ENCODE data around the gene USP28.

USP28 gene

DNA sequence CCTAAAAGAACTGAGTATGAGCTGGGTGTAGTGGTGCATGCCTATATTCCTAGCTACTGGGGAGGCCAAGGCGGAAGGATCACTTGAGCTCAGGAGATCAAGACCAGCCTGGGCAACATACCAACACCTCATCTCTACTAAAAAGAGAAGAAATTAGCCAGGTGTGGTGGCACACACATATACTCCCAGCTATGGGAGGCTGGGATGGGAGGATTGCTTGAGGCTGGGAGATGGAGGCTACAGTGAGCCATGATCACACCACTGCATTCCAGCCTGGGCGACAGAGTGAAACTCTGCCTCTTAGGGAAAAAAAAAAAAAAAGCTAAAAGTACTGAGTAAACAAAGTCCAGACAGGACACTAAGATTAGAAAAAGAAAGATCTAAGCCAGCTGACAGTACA is 25.8 kb upstream of the USP28 start:
- TF ChIP-seq, protein P1, sequence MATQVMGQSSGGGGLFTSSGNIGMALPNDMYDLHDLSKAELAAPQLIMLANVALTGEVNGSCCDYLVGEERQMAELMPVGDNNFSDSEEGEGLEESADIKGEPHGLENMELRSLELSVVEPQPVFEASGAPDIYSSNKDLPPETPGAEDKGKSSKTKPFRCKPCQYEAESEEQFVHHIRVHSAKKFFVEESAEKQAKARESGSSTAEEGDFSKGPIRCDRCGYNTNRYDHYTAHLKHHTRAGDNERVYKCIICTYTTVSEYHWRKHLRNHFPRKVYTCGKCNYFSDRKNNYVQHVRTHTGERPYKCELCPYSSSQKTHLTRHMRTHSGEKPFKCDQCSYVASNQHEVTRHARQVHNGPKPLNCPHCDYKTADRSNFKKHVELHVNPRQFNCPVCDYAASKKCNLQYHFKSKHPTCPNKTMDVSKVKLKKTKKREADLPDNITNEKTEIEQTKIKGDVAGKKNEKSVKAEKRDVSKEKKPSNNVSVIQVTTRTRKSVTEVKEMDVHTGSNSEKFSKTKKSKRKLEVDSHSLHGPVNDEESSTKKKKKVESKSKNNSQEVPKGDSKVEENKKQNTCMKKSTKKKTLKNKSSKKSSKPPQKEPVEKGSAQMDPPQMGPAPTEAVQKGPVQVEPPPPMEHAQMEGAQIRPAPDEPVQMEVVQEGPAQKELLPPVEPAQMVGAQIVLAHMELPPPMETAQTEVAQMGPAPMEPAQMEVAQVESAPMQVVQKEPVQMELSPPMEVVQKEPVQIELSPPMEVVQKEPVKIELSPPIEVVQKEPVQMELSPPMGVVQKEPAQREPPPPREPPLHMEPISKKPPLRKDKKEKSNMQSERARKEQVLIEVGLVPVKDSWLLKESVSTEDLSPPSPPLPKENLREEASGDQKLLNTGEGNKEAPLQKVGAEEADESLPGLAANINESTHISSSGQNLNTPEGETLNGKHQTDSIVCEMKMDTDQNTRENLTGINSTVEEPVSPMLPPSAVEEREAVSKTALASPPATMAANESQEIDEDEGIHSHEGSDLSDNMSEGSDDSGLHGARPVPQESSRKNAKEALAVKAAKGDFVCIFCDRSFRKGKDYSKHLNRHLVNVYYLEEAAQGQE (IDR thresholded peaks at IDR 0.05; ENCODE audit: insufficient replicate concordance, low read depth): no peak
- no peak for TF ChIP-seq SPI1 (IDR thresholded peaks at IDR 0.05; ENCODE audit: borderline replicate concordance, low read depth)
- TF ChIP-seq POLR2AphosphoS5 (IDR thresholded peaks at IDR 0.05; ENCODE audit: low read depth): no peak
- TF ChIP-seq, protein P2, sequence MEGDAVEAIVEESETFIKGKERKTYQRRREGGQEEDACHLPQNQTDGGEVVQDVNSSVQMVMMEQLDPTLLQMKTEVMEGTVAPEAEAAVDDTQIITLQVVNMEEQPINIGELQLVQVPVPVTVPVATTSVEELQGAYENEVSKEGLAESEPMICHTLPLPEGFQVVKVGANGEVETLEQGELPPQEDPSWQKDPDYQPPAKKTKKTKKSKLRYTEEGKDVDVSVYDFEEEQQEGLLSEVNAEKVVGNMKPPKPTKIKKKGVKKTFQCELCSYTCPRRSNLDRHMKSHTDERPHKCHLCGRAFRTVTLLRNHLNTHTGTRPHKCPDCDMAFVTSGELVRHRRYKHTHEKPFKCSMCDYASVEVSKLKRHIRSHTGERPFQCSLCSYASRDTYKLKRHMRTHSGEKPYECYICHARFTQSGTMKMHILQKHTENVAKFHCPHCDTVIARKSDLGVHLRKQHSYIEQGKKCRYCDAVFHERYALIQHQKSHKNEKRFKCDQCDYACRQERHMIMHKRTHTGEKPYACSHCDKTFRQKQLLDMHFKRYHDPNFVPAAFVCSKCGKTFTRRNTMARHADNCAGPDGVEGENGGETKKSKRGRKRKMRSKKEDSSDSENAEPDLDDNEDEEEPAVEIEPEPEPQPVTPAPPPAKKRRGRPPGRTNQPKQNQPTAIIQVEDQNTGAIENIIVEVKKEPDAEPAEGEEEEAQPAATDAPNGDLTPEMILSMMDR (IDR thresholded peaks at IDR 0.05; ENCODE audit: insufficient read depth, low read length): no peak
- TF ChIP-seq GABPA (IDR thresholded peaks at IDR 0.05; ENCODE audit: low read depth): no peak
- DNase-seq (ENCODE audit: low read depth in 1 of 2, low spot score in 1 of 2): no peak
- Histone ChIP-seq H3K27ac (replicated peaks) (no peak overlapping the region), H3K4me3 (replicated peaks; ENCODE audit: insufficient read depth, low read length) (no peak overlapping the region), H3K27me3 (ENCODE audit: insufficient read depth, poor library complexity, severe bottlenecking) (no peaks in the 10 kb centered on the region)

DNA sequence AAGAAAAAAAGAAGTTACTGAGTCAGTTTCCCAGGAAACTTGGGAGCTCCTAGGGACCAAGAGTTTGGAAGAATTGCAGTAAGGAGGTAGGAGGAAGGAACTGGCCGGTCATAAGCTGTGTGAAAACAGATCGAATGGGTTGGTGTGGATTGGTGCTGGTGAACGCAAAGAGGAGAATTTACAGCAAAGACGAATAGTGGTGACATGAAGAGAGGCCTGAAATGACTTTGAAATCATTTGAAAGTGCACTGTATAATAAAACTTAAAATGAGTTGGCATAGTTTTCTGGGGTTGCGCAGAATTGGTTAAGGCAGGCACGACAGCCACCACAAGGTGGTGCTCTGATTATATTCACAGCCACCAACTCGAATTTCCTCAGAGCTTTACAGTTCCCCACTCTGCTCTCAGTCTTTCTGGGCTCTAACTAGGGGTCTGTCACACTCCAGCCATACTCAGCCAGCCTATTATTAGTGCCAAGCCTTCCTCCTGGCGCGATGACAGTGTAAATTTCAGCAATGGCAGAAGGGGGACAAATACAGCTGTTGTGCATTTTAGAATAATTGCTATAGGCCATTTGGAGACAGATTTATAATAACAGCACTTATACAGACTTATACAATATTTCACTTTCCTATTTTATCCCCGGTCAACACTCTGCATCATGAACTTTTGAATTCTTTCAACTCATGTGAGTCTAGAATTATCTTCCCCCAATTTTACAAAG is 20.9 kb upstream of the USP28 start:
- Histone ChIP-seq H3K27me3 (ENCODE audit: insufficient read depth, poor library complexity, severe bottlenecking) (no peaks in the 10 kb centered on the region), H3K27ac (replicated peaks) (no peak overlapping the region), H3K4me3 (replicated peaks; ENCODE audit: insufficient read depth, low read length) (no peak overlapping the region)
- TF ChIP-seq POLR2AphosphoS5 (IDR thresholded peaks at IDR 0.05; ENCODE audit: low read depth) (no peak), GABPA (IDR thresholded peaks at IDR 0.05; ENCODE audit: low read depth) (no peak), SPI1 (IDR thresholded peaks at IDR 0.05; ENCODE audit: borderline replicate concordance, low read depth) (peak; percentile 5; the same call in 1 of the 2 replicates)
- TF ChIP-seq, protein P2 (IDR thresholded peaks at IDR 0.05; ENCODE audit: insufficient read depth, low read length): peak; percentile 88
- TF ChIP-seq, protein P1 (IDR thresholded peaks at IDR 0.05; ENCODE audit: insufficient replicate concordance, low read depth): no peak
- peak in 1 of 2 experiments; percentile 23 for DNase-seq (ENCODE audit: low read depth in 1 of 2, low spot score in 1 of 2)

DNA sequence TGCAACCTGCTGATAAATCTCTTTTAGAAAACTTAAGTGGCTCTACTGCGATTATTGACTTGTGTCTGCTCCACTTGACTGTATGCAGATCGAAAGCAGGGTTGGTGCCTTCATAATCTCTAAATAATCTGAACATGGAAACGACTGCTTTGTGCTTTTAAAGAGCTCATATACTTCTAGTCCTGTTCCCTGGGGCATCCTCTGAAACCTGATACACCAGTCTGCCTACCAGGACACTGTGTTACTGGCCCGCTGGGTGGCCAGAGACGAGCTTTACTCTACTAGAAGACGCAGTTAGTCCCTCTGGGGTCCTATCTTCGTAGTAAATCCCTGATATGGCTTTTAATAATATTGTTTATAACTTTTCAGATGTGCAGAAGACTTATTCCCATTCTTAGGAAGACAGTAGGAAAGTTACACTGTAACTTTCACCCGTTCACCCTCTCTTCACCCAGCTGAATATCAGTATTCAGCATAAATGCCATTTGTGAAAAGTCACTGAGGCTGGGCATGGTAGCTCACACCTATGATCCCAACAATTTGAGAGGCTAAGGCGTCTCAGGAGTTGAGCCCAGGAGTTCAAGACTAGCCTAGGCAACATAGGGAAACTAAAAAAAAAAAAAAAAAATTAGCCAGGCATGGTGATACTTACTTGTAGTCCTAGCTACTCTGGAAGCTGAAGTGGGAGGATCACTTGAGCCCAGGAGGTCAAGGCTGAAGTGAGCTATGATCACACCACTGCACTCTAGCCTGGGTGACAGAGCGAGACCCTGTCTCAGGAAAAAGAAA is 20.2 kb upstream of the USP28 start:
- no peak overlapping the region for H3K27ac ChIP-seq (replicated peaks)
- DNase-seq (ENCODE audit: low read depth in 1 of 2, low spot score in 1 of 2): no peak
- H3K27me3 ChIP-seq (ENCODE audit: insufficient read depth, poor library complexity, severe bottlenecking): no peaks in the 10 kb centered on the region
- TF ChIP-seq, protein P1 (IDR thresholded peaks at IDR 0.05; ENCODE audit: insufficient replicate concordance, low read depth): no peak
- TF ChIP-seq GABPA (IDR thresholded peaks at IDR 0.05; ENCODE audit: low read depth): no peak
- TF ChIP-seq, protein P2 (IDR thresholded peaks at IDR 0.05; ENCODE audit: insufficient read depth, low read length): no peak
- no peak for TF ChIP-seq SPI1 (IDR thresholded peaks at IDR 0.05; ENCODE audit: borderline replicate concordance, low read depth)
- no peak for TF ChIP-seq POLR2AphosphoS5 (IDR thresholded peaks at IDR 0.05; ENCODE audit: low read depth)
- H3K4me3 ChIP-seq (replicated peaks; ENCODE audit: insufficient read depth, low read length): no peak overlapping the region

Data from HL-60 (cell line).